ENCODE results near the gene FAM107B.

GRCh38 chr10:14502431-14502830, 272.3 kb downstream of the FAM107B start:
- TF ChIP-seq CTCF (IDR thresholded peaks at IDR 0.05) (no peak), POLR2A (IDR thresholded peaks at IDR 0.05) (no peak)

Data from right lobe of liver (tissue), 4 donors.